ENCODE data around the gene BGLAP. TPM values are rescaled to one million over a fixed set of nuclear protein-coding genes. Genes with fewer than 3 reads are reported as not detected.

BGLAP gene
- total RNA-seq, 1 donor from 2014 or later: not detected

DNA sequence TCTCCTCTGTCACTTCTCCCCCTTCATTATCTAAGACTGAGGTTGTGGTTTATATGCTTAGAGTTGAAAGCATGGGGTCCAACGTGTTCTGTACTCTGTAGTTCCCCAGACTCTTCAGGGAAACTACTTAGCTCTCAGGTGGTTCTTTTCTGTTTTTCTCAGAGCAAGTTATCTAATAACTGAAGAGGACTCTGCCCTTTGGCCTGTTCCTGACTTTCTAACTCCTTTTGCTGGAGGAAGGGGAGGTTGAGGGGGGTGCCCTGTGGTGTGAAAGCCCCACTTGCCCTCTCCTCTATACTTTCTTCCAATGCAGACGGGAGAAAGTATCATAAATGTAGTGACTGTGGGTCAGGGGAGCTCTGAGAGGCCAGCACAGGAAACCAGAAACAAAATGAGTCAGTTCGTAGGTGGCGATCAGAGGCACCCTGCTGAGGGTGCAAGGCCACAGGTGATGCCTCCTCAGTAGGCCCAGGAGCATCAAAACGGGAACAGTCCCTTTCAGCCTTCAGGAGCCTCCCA, 43.1 kb upstream of the BGLAP start:
- no peak for FAIRE-seq
- Histone ChIP-seq H3K4me3 (ENCODE audit: low read depth, low read length) (no peak overlapping the region), H3K27me3 (ENCODE audit: control insufficient read depth, insufficient read depth, low read length) (no peaks in the 10 kb centered on the region), H3K36me3 (ENCODE audit: control insufficient read depth, insufficient read depth, low read length) (peaks cover 8% of the 10 kb centered on the region)
- DNase-seq (ENCODE audit: low read depth): no peak
- TF ChIP-seq, protein P1, sequence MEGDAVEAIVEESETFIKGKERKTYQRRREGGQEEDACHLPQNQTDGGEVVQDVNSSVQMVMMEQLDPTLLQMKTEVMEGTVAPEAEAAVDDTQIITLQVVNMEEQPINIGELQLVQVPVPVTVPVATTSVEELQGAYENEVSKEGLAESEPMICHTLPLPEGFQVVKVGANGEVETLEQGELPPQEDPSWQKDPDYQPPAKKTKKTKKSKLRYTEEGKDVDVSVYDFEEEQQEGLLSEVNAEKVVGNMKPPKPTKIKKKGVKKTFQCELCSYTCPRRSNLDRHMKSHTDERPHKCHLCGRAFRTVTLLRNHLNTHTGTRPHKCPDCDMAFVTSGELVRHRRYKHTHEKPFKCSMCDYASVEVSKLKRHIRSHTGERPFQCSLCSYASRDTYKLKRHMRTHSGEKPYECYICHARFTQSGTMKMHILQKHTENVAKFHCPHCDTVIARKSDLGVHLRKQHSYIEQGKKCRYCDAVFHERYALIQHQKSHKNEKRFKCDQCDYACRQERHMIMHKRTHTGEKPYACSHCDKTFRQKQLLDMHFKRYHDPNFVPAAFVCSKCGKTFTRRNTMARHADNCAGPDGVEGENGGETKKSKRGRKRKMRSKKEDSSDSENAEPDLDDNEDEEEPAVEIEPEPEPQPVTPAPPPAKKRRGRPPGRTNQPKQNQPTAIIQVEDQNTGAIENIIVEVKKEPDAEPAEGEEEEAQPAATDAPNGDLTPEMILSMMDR (IDR thresholded peaks at IDR 0.05; ENCODE audit: insufficient read depth, low read length, severe bottlenecking): no peak

DNA sequence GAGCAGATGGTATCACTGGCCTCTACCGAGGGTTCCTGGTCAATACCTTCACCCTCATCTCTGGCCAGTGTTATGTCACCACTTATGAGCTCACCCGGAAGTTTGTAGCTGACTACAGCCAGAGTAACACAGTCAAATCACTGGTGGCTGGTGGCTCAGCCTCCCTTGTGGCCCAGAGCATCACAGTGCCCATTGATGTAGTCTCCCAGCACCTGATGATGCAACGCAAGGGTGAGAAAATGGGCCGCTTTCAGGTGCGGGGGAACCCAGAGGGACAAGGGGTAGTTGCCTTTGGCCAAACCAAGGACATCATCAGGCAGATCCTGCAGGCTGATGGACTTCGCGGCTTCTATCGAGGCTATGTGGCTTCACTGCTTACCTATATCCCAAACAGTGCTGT, 41.9 kb upstream of the BGLAP start:
- Histone ChIP-seq H3K36me3 (ENCODE audit: control insufficient read depth, insufficient read depth, low read length) (peaks cover 8% of the 10 kb centered on the region), H3K27me3 (ENCODE audit: control insufficient read depth, insufficient read depth, low read length) (no peaks in the 10 kb centered on the region), H3K4me3 (ENCODE audit: low read depth, low read length) (no peak overlapping the region)
- no peak for DNase-seq (ENCODE audit: low read depth)
- TF ChIP-seq, protein P1 (IDR thresholded peaks at IDR 0.05; ENCODE audit: insufficient read depth, low read length, severe bottlenecking): no peak
- FAIRE-seq: no peak

DNA sequence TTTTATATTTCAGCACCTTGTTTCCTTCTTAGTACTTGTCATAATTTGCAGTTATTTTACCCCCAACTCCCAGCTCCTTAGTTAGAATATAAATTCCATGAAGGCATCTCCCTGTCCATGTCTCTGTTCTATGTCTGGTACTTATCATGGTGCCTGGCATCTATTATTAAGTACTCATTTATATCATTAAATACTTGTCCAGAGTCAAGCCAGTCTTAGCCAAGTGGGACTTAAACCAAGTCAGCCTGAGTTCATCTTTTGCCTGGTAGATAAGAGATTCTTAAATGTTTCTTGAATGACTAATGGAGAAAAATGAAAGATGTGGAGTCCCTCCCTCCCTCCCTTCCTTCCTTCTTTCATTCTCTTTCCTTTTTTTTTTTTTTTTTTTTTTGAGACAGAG, 38.7 kb upstream of the BGLAP start:
- H3K36me3 ChIP-seq (ENCODE audit: control insufficient read depth, insufficient read depth, low read length): peaks cover 8% of the 10 kb centered on the region
- TF ChIP-seq, protein P1 (IDR thresholded peaks at IDR 0.05; ENCODE audit: insufficient read depth, low read length, severe bottlenecking): no peak
- H3K27me3 ChIP-seq (ENCODE audit: control insufficient read depth, insufficient read depth, low read length): no peaks in the 10 kb centered on the region
- no peak for FAIRE-seq
- peak; percentile 21 for DNase-seq (ENCODE audit: low read depth)
- H3K4me3 ChIP-seq (ENCODE audit: low read depth, low read length): no peak overlapping the region

DNA sequence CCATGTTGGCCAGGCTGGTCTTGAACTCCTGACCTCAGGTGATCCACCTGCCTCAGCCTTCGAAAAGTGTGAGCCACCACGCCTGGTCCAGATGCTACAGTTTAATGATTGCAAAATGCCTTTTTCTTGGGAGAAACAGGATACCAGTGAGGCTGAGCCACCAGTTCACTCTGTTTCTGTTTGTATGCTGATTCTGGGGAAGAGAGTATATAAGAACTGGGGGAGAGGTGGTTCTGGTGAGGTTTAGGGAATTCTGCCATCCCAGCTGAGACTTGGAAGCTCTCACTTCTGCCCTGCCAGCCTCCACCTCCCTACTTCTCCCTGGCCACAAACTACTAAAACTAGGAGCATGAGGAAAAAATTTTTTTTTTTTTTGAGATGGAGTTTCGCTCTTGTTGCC, 37.3 kb upstream of the BGLAP start:
- DNase-seq (ENCODE audit: low read depth): no peak
- H3K27me3 ChIP-seq (ENCODE audit: control insufficient read depth, insufficient read depth, low read length): no peaks in the 10 kb centered on the region
- TF ChIP-seq, protein P1 (IDR thresholded peaks at IDR 0.05; ENCODE audit: insufficient read depth, low read length, severe bottlenecking): no peak
- no peak for FAIRE-seq
- no peak overlapping the region for H3K4me3 ChIP-seq (ENCODE audit: low read depth, low read length)
- H3K36me3 ChIP-seq (ENCODE audit: control insufficient read depth, insufficient read depth, low read length): peaks cover 5% of the 10 kb centered on the region

DNA sequence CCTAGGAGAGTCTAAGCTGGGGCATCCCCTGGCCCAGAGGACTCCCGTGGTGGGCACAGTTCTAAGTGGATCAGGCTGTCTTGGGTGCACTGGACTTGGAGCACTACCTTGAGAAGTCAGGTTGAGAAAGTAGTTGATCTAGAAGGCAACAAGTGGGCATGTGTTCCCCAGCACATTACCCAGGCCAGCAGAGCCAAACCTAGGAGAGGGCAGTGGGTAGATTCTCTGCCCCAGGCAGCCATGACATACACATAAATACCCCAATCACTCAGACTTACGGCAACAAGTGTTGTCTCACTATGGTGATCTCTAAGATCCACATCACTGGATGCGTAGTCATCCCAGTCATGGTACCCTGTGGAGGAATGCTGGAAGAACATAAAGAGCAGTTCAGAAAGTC, 30.7 kb upstream of the BGLAP start:
- FAIRE-seq (no peak), DNase-seq (ENCODE audit: low read depth) (no peak)
- peaks cover 9% of the 10 kb centered on the region for H3K36me3 ChIP-seq (ENCODE audit: control insufficient read depth, insufficient read depth, low read length)

More for the DNA sequence above, 30.7 kb upstream of the BGLAP start:
- TF ChIP-seq, protein P1 (IDR thresholded peaks at IDR 0.05; ENCODE audit: insufficient read depth, low read length, severe bottlenecking): no peak
- no peaks in the 10 kb centered on the region for H3K27me3 ChIP-seq (ENCODE audit: control insufficient read depth, insufficient read depth, low read length)
- H3K4me3 ChIP-seq (ENCODE audit: low read depth, low read length): no peak overlapping the region
